ENCODE data around the gene EVI5.

DNA sequence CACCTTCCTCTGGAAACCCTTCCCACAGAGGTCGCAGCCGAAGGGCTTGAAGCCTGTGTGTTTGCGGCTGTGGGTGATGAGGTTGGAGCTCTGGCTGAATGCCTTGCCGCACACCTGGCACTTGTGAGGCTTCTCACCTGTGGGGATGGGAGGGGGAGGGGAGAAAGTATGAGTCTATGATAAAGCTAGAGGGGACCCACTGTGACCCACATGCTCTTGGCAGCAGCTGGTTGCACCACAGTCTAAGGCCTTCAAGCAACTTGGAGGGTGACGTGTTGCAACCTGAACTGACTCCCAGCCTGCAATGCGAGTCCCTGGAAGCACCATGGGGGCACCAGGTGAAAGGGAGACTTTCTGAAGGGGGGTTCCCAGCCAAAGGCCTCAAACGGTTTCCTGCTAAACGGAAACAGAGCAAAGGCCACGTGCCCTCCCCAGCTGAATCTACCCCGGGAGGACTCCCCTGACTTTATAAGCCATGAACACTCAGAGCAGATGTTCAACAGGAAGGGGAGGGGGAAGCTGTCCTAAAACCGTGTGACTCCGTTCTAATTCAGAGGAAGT lies 308.8 kb downstream of the EVI5 start:
- TF ChIP-seq CHD4 (IDR thresholded peaks at IDR 0.05) (no peak), RAD21 (IDR thresholded peaks at IDR 0.05; ENCODE audit: insufficient read depth, low read depth, low read length) (no peak), ZSCAN29 (IDR thresholded peaks at IDR 0.05) (no peak), EGR1 (IDR thresholded peaks at IDR 0.05; ENCODE audit: borderline replicate concordance in 1 of 2, low read depth in 2 of 2, low read length in 2 of 2) (no peak), ZNF274 (IDR thresholded peaks at IDR 0.05; ENCODE audit: insufficient read depth, insufficient read length) (no peak), POLR2AphosphoS2 (IDR thresholded peaks at IDR 0.05; ENCODE audit: low read depth, low read length) (no peak)
- TF ChIP-seq, protein P1, sequence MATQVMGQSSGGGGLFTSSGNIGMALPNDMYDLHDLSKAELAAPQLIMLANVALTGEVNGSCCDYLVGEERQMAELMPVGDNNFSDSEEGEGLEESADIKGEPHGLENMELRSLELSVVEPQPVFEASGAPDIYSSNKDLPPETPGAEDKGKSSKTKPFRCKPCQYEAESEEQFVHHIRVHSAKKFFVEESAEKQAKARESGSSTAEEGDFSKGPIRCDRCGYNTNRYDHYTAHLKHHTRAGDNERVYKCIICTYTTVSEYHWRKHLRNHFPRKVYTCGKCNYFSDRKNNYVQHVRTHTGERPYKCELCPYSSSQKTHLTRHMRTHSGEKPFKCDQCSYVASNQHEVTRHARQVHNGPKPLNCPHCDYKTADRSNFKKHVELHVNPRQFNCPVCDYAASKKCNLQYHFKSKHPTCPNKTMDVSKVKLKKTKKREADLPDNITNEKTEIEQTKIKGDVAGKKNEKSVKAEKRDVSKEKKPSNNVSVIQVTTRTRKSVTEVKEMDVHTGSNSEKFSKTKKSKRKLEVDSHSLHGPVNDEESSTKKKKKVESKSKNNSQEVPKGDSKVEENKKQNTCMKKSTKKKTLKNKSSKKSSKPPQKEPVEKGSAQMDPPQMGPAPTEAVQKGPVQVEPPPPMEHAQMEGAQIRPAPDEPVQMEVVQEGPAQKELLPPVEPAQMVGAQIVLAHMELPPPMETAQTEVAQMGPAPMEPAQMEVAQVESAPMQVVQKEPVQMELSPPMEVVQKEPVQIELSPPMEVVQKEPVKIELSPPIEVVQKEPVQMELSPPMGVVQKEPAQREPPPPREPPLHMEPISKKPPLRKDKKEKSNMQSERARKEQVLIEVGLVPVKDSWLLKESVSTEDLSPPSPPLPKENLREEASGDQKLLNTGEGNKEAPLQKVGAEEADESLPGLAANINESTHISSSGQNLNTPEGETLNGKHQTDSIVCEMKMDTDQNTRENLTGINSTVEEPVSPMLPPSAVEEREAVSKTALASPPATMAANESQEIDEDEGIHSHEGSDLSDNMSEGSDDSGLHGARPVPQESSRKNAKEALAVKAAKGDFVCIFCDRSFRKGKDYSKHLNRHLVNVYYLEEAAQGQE (IDR thresholded peaks at IDR 0.05; ENCODE audit: low read depth, low read length), result no peak
